ENCODE data around the gene ZNF502. TPM values are rescaled to one million over a fixed set of nuclear protein-coding genes. Genes with fewer than 3 reads are reported as not detected.

ZNF502 gene
- total RNA-seq, 1 donor from 2014 or later = 1.7 TPM

GRCh38 chr3:44771424-44772098, 59.1 kb downstream of the ZNF502 start:
- ATAC-seq = no peak

GRCh38 chr3:44772099-44772442, 59.6 kb downstream of the ZNF502 start:
- no peak for ATAC-seq

Other genes with a start within 250 kb of the ZNF502 start
- 5.8 TPM for gene ZNF445, start 235.0 kb upstream of the ZNF502 start, total RNA-seq
- gene ZKSCAN7, start 157.5 kb upstream of the ZNF502 start, total RNA-seq = 0.76 TPM
- 0.16 TPM for gene ZNF660, start 127.7 kb upstream of the ZNF502 start, total RNA-seq
- 7.0 TPM for gene ZNF197, start 87.6 kb upstream of the ZNF502 start, total RNA-seq
- 6.5 TPM for gene ZNF35, start 63.9 kb upstream of the ZNF502 start, total RNA-seq
- gene ZNF501, start 17.0 kb downstream of the ZNF502 start, total RNA-seq = 1.1 TPM
- 10.6 TPM for gene KIAA1143, start 49.0 kb downstream of the ZNF502 start, total RNA-seq
- 7.3 TPM for gene KIF15, start 49.1 kb downstream of the ZNF502 start, total RNA-seq
- 10.1 TPM for gene TMEM42, start 149.3 kb downstream of the ZNF502 start, total RNA-seq
- gene TGM4, start 161.9 kb downstream of the ZNF502 start, total RNA-seq = not detected

All from esophagus mucosa (tissue), 1 donor.